GM18909 (cell line): Measurements from ENCODE around the gene MYLK2.

ENCODE experiments used
- ATAC-seq: cut with Tn5 transposase; IDR thresholded peaks from one replicate; pipeline ENCODE4 v1.9.1; 2021; ENCODE audit warnings: mild to moderate bottlenecking; ENCODE audit not compliant: unreplicated experiment, poor library complexity

The MYLK2 gene

GRCh38 chr20:31849306-31849930 lies 30.3 kb downstream of the MYLK2 start:
- no peak for ATAC-seq

DNA sequence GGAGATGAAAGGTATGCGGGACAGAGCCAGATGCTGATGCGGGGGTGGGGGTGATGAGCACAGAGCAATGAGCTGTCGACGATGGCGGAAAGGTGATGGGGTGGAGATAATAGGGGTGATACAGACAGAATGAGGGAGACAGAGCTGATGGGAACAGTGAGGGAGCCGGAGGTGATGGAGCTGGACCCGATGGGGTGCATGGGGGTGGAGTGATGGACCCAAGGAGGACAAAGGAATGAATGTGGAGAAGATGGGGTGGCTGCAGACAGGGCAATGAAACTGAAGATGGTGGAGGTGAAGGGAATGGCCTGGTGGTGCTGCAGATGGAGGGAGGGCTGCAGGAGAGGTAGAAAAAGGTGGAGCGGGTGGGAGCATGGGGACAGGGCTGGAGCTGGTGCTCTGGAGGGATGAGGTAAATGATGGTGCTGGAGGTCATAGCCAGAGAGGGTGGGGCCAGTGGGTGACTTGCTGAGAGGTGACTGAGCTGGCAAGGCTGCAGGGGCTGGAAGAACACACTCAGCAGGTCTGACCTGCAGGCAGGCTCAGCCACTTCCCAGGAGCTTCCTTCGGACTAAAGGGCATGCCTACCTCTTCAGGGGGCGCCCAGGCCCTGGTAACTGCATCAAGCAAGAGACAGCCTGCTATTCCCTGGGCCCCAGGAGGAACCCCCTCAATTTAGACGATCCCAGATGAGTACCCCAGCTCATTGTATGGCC lies 32.2 kb downstream of the MYLK2 start:
- no peak for ATAC-seq

GRCh38 chr20:31853481-31853880 lies 34.3 kb downstream of the MYLK2 start:
- no peak for ATAC-seq

- no peak for ATAC-seq
These were observed 37.4 kb downstream of the MYLK2 start for GRCh38 chr20:31856516-31856915.

DNA sequence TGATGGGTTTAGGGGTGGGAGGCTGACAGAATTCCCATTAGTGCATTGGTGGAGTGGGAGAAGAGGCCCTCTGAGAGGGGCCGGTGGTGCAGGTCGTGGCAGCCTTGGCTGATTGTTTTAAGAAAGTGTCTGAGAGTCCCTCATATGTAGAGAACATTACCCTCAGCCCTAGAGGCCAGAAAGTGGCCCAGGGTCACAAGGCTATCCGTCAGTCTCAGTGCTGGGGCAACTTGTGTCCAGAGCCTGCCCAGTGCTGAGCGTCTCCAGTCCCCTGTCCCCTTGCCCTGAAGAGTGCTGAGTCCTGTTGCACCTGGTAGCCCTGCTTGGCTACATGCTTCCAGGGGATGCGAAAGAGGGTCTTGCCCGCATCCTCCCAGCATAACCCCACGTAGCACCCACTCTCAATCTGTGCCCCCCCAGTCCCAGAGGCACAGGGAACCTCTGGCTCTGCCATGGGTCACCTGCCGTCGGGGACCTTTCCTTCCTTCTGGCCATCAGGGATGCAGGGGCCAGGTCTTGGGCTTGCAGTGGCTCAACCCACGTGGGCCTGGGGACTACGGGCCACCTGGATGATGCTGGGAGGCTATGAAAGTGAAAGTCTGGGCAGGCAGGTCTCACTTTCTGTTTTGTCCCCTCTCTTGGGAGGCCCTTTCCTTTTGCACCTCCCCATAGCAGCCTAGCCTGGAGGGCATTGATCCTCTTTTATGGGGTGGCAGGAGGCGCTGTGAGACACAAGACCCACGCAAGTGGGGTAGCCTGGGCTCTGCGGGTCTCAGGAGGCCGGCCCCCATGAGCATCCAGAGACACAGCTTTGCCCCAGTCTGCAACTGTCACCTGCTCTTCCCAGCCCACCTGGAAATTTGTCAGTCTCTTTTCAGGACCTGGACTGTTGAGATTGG lies 39.0 kb downstream of the MYLK2 start:
- peak; percentile 78 for ATAC-seq

DNA sequence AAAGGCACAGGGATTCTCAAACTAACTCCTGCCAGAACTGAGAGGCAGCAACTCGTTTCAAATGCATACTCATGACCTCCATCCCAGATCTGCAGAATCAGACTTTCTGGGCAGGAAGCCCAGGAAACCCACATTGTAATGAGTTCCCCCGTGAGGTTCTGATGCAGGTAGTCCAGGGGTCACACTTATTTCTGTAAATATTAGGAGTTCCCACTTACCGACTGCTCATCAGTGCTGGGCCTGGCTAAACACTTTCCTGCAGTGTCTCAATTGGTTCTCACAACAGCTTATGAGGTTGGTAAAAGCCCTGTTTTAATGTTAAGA lies 39.6 kb downstream of the MYLK2 start:
- no peak for ATAC-seq

GRCh38 chr20:31859266-31859997 lies 40.3 kb downstream of the MYLK2 start:
- no peak for ATAC-seq

DNA sequence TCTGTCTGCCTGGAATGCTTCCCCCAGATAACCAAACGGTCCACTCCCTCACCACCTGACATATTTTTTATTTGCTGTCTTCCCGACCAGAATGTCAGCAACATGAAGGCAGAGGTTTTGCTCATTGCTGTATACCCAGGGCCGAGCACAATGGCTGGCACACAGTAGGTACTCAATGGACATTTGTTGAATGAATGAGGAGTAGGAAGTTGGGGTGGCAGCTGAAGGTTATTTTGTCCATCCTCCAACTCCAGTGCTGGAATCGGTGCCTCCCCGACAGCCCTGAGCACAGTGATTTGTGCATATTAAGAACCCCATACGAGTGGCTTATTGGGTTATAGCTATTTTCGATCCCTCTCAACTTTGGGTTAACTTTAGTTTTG lies 40.8 kb downstream of the MYLK2 start:
- no peak for ATAC-seq

DNA sequence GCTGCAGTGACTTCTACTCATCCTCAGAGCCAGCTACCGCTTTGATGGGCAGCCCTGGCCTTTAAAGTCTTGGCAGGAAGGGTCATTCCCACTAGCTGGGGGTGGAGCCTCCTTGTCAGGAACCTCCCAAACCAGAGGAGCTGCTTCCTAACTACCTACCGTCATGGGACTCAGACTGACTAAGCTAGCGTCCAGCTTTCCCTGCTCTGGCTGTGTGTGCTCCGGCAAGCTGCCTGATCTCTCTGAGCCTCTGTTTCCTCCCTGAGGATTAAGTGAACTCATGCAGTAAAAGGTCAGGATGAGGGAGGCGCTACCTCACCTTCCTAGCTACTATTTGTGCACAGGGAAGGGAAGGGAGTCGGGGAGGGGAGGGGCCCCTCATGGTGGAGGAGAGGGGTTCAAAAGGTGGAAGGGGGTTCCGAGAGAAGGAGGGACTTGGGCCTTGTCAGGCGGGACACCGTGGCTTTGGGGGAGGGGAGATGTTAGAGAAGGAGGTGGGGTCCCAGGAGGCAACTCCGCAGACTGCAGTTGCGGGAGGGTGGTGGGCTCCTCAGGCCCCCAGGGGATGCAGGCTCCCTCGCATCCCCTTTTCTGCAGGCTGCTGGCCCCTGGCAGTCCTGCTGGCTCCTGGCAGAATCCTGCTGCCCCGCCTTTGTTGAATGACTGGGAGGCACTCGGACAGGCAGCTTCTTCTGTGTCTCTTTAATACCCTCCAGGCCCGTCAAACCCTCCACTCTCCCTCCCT lies 41.4 kb downstream of the MYLK2 start:
- ATAC-seq: no peak

GRCh38 chr20:31861135-31861384 lies 41.9 kb downstream of the MYLK2 start:
- peak; percentile 23 for ATAC-seq

DNA sequence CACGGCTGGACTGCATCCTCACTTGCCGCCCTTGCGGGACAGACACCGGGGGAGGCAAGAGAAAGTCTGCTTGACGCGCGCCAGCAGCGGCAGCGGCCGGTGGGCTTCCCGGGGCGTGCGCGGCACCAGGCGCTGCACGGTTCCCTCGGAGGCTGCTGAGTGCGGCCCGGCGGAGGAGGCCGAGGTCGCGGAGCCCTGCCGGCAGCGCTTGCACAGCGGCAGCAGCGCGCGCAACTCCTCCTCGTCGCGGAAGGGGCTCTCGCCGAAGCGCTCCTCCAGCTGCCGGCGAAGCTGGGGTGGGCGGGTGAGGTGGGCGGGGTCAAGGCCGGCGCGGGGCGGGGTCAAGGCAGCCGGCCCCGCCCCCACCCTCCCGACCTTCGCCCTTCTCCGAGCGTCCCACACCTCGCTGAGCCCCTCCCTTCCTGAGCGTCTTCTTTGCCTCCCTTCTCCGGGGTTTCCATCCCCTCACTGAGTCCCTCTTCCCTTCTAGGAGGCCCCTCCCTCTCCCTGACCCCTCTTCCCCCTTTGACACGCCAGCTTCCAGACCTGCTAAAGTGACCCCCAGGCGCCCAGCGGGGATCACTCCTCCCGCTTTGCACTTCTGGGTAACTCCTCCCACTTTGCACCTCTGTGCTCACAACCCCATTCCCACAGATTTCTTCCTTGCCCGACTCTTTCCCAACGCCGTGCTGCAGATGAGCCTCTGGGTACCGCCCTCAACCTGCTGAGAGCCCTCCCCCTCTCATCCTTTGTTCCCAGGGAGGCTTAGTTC lies 42.4 kb downstream of the MYLK2 start:
- ATAC-seq: peak; percentile 66

- ATAC-seq: no peak
These were observed 43.0 kb downstream of the MYLK2 start for GRCh38 chr20:31862157-31862470.

DNA sequence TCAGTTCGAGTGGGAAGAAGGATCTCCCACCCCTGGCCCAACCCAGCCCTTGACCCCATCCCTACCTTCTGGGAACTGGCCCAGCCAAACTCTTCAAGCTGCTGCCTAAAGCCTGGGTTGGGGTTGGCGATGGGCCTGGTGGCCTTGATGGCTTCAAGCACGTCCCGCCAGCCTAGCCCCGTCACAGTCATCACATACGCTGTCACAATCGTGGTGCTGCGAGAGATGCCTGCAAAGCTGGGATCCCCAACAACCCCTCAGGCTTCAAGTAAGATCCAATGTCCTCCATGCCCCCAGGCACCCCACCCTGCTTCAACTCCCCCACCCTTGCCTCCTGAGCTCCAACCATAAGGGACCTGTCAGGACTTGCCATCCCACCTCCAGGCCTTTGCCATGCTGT lies 43.4 kb downstream of the MYLK2 start:
- ATAC-seq: no peak

DNA sequence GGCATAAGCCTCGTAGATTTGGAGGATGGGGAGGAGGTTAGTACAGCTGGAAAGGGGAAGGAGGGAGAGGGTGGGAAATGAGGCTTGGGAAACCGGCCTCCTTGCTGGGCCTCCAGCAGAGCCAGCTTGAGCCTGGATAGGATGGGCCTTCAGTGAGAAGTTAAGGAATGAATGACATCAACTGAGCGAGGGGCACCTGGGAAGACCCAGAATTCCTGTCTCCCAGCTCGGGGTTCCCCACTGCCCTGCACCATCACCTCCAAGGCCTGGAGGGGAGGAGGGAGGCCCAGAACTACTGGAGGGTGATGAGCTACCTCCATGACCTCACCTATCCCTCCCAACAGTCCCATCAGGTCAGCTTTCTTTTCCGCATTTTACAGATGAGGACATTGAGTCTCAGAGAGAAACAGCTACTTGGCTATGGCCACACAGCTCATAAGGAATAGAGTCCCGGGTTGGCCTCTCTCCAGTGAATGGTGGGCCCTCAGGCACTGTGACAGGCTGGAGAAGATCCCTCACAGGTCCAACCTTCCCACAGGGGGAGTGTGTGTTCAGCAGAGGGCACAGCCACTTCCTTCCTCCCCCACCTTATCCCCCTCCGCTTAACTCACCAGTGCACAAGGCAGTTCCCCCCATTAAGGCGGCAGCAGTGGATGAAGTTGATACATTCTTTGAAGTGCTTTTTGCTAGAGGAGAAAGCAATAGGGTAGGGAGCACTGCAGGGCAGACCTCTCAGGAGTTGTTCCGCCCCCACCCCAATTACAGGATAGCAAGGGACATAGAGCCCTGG lies 44.3 kb downstream of the MYLK2 start:
- ATAC-seq: no peak

GRCh38 chr20:31864521-31865400 lies 45.6 kb downstream of the MYLK2 start:
- ATAC-seq: no peak

GRCh38 chr20:31866221-31866620 lies 47.1 kb downstream of the MYLK2 start:
- no peak for ATAC-seq

GRCh38 chr20:31868853-31869672 lies 49.9 kb downstream of the MYLK2 start:
- no peak for ATAC-seq
